SKM-1 treated with dmso at 0.1 percent for 144 hours (cell line): Measurements from ENCODE around the gene TTLL10.

Source experiments
- DNase-seq: peaks from one replicate; lab custom pipeline; 2025; ENCODE audit not compliant: unreplicated experiment; lab: John Stamatoyannopoulos, UW

TTLL10 gene

GRCh38 chr1:1204425-1204920, 30.8 kb downstream of the TTLL10 start:
- DNase-seq = no peak

- no peak for DNase-seq
These were observed 31.5 kb downstream of the TTLL10 start for GRCh38 chr1:1204998-1205768.

- DNase-seq = no peak
These were observed 32.2 kb downstream of the TTLL10 start for GRCh38 chr1:1205769-1206375.

GRCh38 chr1:1206376-1206965, 32.8 kb downstream of the TTLL10 start, which contains the start of gene TNFRSF18:
TSS of gene TNFRSF18 (minus strand) at chr1:1206592. CDS start at chr1:1206571, 21 bp downstream.
- DNase-seq = no peak

- DNase-seq = no peak
These were observed 33.4 kb downstream of the TTLL10 start for GRCh38 chr1:1206966-1207531.

GRCh38 chr1:1207571-1207892, 33.9 kb downstream of the TTLL10 start:
- no peak for DNase-seq

- peak; percentile 8 for DNase-seq
These were observed 35.2 kb downstream of the TTLL10 start for GRCh38 chr1:1208713-1209433.

- no peak for DNase-seq
These were observed 37.3 kb downstream of the TTLL10 start for GRCh38 chr1:1210726-1211540.

GRCh38 chr1:1211541-1212441, 38.1 kb downstream of the TTLL10 start:
- no peak for DNase-seq

GRCh38 chr1:1212780-1213344, 39.2 kb downstream of the TTLL10 start:
- DNase-seq = no peak

- DNase-seq = no peak
These were observed 39.9 kb downstream of the TTLL10 start, which contains the start of gene TNFRSF4 for GRCh38 chr1:1213345-1214265. TSS of gene TNFRSF4 (minus strand) at chr1:1214153. CDS start at chr1:1214127, 26 bp downstream.

- DNase-seq = no peak
These were observed 41.5 kb downstream of the TTLL10 start for GRCh38 chr1:1215080-1215676.

- no peak for DNase-seq
These were observed 42.4 kb downstream of the TTLL10 start for GRCh38 chr1:1215881-1216605.

GRCh38 chr1:1216770-1217620, 43.3 kb downstream of the TTLL10 start:
- DNase-seq = no peak

GRCh38 chr1:1217621-1218523, 44.2 kb downstream of the TTLL10 start:
- DNase-seq = no peak
